ENCODE measurements around the gene ADAMTS14. TPM values are rescaled to one million over a fixed set of nuclear protein-coding genes. Genes with fewer than 3 reads are reported as not detected.
"Not testable (repeated sequence)": the region's sequence is repeated elsewhere in the genome, so short reads cannot be mapped to it uniquely, and the experiment has no call there.

ADAMTS14 gene
- total RNA-seq, result under 1 TPM; 0.53 to 0.81 TPM
- long read RNA-seq, result 0 reads

- DNase-seq, result peak; percentile 64
- intact Hi-C loops (cut with DNase I), result loop anchor here in 1 of 2 donors (10.0 kb wide), 1 partner anchor 118 kb away; no protein-coding TSS in a partner anchor
- ATAC-seq, result peak; percentile 48 to 67
These were observed at the start of gene ADAMTS14 for GRCh38 chr10:70672165-70673042. ADAMTS14 (plus strand) TSS chr10:70672506; CDS start chr10:70672803, 297 bp downstream.

- intact Hi-C loops (cut with DNase I), result no loop called here
- no peak for ATAC-seq
- no peak for DNase-seq
These were observed 49.8 kb upstream of the ADAMTS14 start for GRCh38 chr10:70622541-70622940.

GRCh38 chr10:70622981-70623844 is 49.1 kb upstream of the ADAMTS14 start:
- intact Hi-C loops (cut with DNase I), result no loop called here
- peak; percentile 73 to 80 for ATAC-seq

GRCh38 chr10:70626056-70626455 is 46.2 kb upstream of the ADAMTS14 start:
- ATAC-seq (no peak), DNase-seq (no peak)
- intact Hi-C loops (cut with DNase I), result no loop called here

More at GRCh38 chr10:70622981-70623844, 49.1 kb upstream of the ADAMTS14 start:
- DNase-seq, result no peak

GRCh38 chr10:70629338-70629737 is 43.0 kb upstream of the ADAMTS14 start:
- DNase-seq, result no peak
- intact Hi-C loops (cut with DNase I), result no loop called here
- no peak for ATAC-seq

- ATAC-seq; DNase-seq; intact Hi-C loops (cut with DNase I): not testable (repeated sequence)
These were observed 40.6 kb upstream of the ADAMTS14 start for GRCh38 chr10:70631735-70632134.

GRCh38 chr10:70634011-70634410 is 38.3 kb upstream of the ADAMTS14 start:
- no peak for ATAC-seq
- intact Hi-C loops (cut with DNase I), result no loop called here

GRCh38 chr10:70634515-70634914 is 37.8 kb upstream of the ADAMTS14 start:
- ATAC-seq; DNase-seq; intact Hi-C loops (cut with DNase I): not testable (repeated sequence)

More at GRCh38 chr10:70634011-70634410, 38.3 kb upstream of the ADAMTS14 start:
- no peak for DNase-seq

- intact Hi-C loops (cut with DNase I); ATAC-seq; DNase-seq: not testable (repeated sequence)
These were observed 32.5 kb upstream of the ADAMTS14 start for GRCh38 chr10:70639640-70640383.

GRCh38 chr10:70643272-70643671 is 29.0 kb upstream of the ADAMTS14 start:
- DNase-seq; intact Hi-C loops (cut with DNase I); ATAC-seq: not testable (repeated sequence)

- ATAC-seq; intact Hi-C loops (cut with DNase I); DNase-seq: not testable (repeated sequence)
These were observed 27.3 kb upstream of the ADAMTS14 start for GRCh38 chr10:70644959-70645358.

- ATAC-seq (no peak), DNase-seq (no peak)
- intact Hi-C loops (cut with DNase I), result no loop called here
These were observed 25.2 kb upstream of the ADAMTS14 start for GRCh38 chr10:70647086-70647485.

- intact Hi-C loops (cut with DNase I), result no loop called here
- ATAC-seq (no peak), DNase-seq (no peak)
These were observed 23.9 kb upstream of the ADAMTS14 start for GRCh38 chr10:70648427-70648826.

- ATAC-seq, result no peak
- intact Hi-C loops (cut with DNase I), result no loop called here
These were observed 22.8 kb upstream of the ADAMTS14 start for GRCh38 chr10:70649526-70649925.

GRCh38 chr10:70650104-70650503 is 22.2 kb upstream of the ADAMTS14 start:
- intact Hi-C loops (cut with DNase I), result no loop called here
- no peak for ATAC-seq
- DNase-seq, result no peak

More at GRCh38 chr10:70649526-70649925, 22.8 kb upstream of the ADAMTS14 start:
- no peak for DNase-seq

- DNase-seq, result no peak
- intact Hi-C loops (cut with DNase I), result no loop called here
- ATAC-seq, result no peak
These were observed 21.6 kb upstream of the ADAMTS14 start for GRCh38 chr10:70650718-70651117.

GRCh38 chr10:70651661-70652060 is 20.6 kb upstream of the ADAMTS14 start:
- intact Hi-C loops (cut with DNase I), result no loop called here
- DNase-seq (no peak), ATAC-seq (no peak)

- ATAC-seq, result peak; percentile 92
- peak; percentile 71 for DNase-seq
- intact Hi-C loops (cut with DNase I), result no loop called here
These were observed 19.3 kb upstream of the ADAMTS14 start for GRCh38 chr10:70652761-70653657.
